Adrenal gland (tissue), 12 donors: Measurements from ENCODE around the gene DIRAS2. TPM values are rescaled to one million over a fixed set of nuclear protein-coding genes. Genes with fewer than 3 reads are reported as not detected.
"Not testable (repeated sequence)": the region's sequence is repeated elsewhere in the genome, so short reads cannot be mapped to it uniquely, and the experiment has no call there.

Experiments
- DNase-seq, 7 donors: peaks; one replicate each; pipeline ENCODE4 v3.0.0-alpha.2; 2019 to 2020
- H3K27ac ChIP-seq, 5 donors: fragments of 200-600 bp; sonication (generic) in 4 of 5; 1 replicate in 3 of 5; 2 replicates in 2 of 5; pipeline versions ENCODE4 v1.5.1 to v1.8.0; 2016 to 2020; ENCODE audit warnings: mild to moderate bottlenecking in 1 of 5
- H3K27me3 ChIP-seq: fragments of 200-600 bp; 2 replicates; pipeline ENCODE4 v1.8.0; 2021
- H3K36me3 ChIP-seq, 2 donors: fragments of 200-600 bp; replicated peaks in 1 of 2; 1 replicate in 1 of 2; 2 replicates in 1 of 2; pipeline versions ENCODE4 v1.5.1 to v1.8.0; 2018 to 2022
- H3K4me1 ChIP-seq, 2 donors: fragments of 200-600 bp; replicated peaks in 1 of 2; 1 replicate in 1 of 2; 2 replicates in 1 of 2; pipeline versions ENCODE4 v1.5.1 to v1.8.0; 2018 to 2021
- H3K4me3 ChIP-seq, 4 donors: fragments of 200-600 bp; sonication (generic) in 3 of 4; one replicate each; pipeline ENCODE4 v1.5.1; 2016 to 2018
- H3K9me3 ChIP-seq, 3 donors: fragments of 200-600 bp; sonication (generic) in 1 of 3; replicated peaks in 1 of 3; 1 replicate in 2 of 3; 2 replicates in 1 of 3; pipeline versions ENCODE4 v1.5.1 to v1.8.0; 2016 to 2021
- CTCF ChIP-seq, 6 experiments: fragments of 450-650 bp in 4 of 6; fragments of 200-600 bp in 2 of 6; sonication (generic) in 1 of 6; IDR thresholded peaks; 1 replicate in 5 of 6; 2 replicates in 1 of 6; pipeline versions ENCODE4 v1.5.1 to v1.8.0; 2016 to 2021; ENCODE audit warnings: antibody characterized with exemption in 6 of 6, mild to moderate bottlenecking in 2 of 6, moderate library complexity in 1 of 6
- POLR2A ChIP-seq, 2 donors: fragments of 450-650 bp; IDR thresholded peaks; one replicate each; pipeline ENCODE4 v1.6.1; 2017; ENCODE audit warnings: antibody characterized with exemption in 2 of 2, mild to moderate bottlenecking in 2 of 2, moderate library complexity in 1 of 2
- WGBS, 4 donors: extraction: QIAGEN DNeasy Blood & Tissue Kit in 2 of 4; methylation state at CpG; one replicate each; pipeline versions ENCODE4 v1.1.5 to v1.1.7; 2013 to 2017; 5-methylcytosine and 5-hydroxymethylcytosine counted together
- intact Hi-C, 2 donors: fragments of 100-400 bp; cut with DNase I; formaldehyde crosslinking; loops; one replicate each; pipeline versions ENCODE4 v1.14.1 to v1.15.0; 2022 to 2023
- polyA plus RNA-seq, 3 donors: library from polyadenylated mRNA; stranded (reverse); fragments of 200-250 nt in 2 of 3; fragments of 350-450 nt in 1 of 3; fragmentation: Illumina TruSeq in 1 of 3; extraction: RNeasy Lipid Tissue Mini Kit (QIAGEN cat#74804) in 1 of 3; gene quantifications; one replicate each; pipeline ENCODE4 v1.2.3, GENCODE V29; 2013 to 2014
- total RNA-seq, 9 donors: library from RNA; depleted of rRNA in 4 of 9; stranded (reverse); fragments of >200 nt in 4 of 9; fragments of 120-200 nt in 1 of 9; fragmentation: NEBNext Ultra II Directional in 1 of 9; extraction: Animal tissue kit (Norgen Biotek cat#: 25700) in 1 of 9; gene quantifications; one replicate each; pipeline versions ENCODE4 v1.1.0 to v1.2.4, GENCODE V29; 2013 to 2023
- donor health status: healthy with polysubstance abuse.
- donor health status: Bipolar disorder and iron deficiency.
- donor health status: DM: yes; HTN: yes; CAD: no.
- donor health status: DM: no; HTN: no; CAD: no.
- donor health status: DM: no; HTN: no; CAD: no.
- donor health status: DM: yes; HTN: yes; CAD: no.

Gene DIRAS2
- total and polyA plus RNA-seq, 12 donors, result 0.06 to 3.1 (median 1.2) TPM; not detected in 3

GRCh38 chr9:90665072-90665471 lies 22.4 kb upstream of the DIRAS2 start:
- Histone ChIP-seq H3K4me1 (no peaks in the 10 kb centered on the region), H3K4me3 (no peak overlapping the region), H3K27me3 (no peaks in the 10 kb centered on the region), H3K36me3 (no peaks in the 10 kb centered on the region), H3K9me3 (peaks cover 0 to 6% (median 0%) of the 10 kb centered on the region in 3 donors), H3K27ac (no peak overlapping the region)
- WGBS, 4 donors, result 64 to 77% (median 76%) methylated on average over 4 of the region's 4 CpGs
- DNase-seq, result no peak
- TF ChIP-seq CTCF (IDR thresholded peaks at IDR 0.05), result no peak
- intact Hi-C loops, result no loop called here

- intact Hi-C loops, result no loop called here
- TF ChIP-seq CTCF (IDR thresholded peaks at IDR 0.05) (no peak), POLR2A (IDR thresholded peaks at IDR 0.05) (no peak)
- H3K9me3 ChIP-seq, result no peaks in the 10 kb centered on the region
These were observed 17.2 kb upstream of the DIRAS2 start for GRCh38 chr9:90659650-90660364.

GRCh38 chr9:90658783-90659182 lies 16.2 kb upstream of the DIRAS2 start:
- H3K36me3 ChIP-seq, result no peaks in the 10 kb centered on the region
- no peaks in the 10 kb centered on the region for H3K9me3 ChIP-seq
- no peak for DNase-seq
- no peak overlapping the region for H3K4me3 ChIP-seq
- no peak overlapping the region for H3K27ac ChIP-seq
- H3K4me1 ChIP-seq, result no peaks in the 10 kb centered on the region
- WGBS, 4 donors, result 79 to 87% (median 84%) methylated on average over 4 of the region's 4 CpGs
- TF ChIP-seq CTCF (IDR thresholded peaks at IDR 0.05) (no peak), POLR2A (IDR thresholded peaks at IDR 0.05) (no peak)
- H3K27me3 ChIP-seq, result no peaks in the 10 kb centered on the region
- intact Hi-C loops, result no loop called here

More at GRCh38 chr9:90659650-90660364, 17.2 kb upstream of the DIRAS2 start:
- 45 to 66% (median 53%) methylated on average over 3 of the region's 3 CpGs for WGBS, 4 donors
- H3K4me1 ChIP-seq, result no peaks in the 10 kb centered on the region
- H3K27me3 ChIP-seq, result no peaks in the 10 kb centered on the region
- H3K27ac ChIP-seq, result no peak overlapping the region
- DNase-seq, result no peak
- no peak overlapping the region for H3K4me3 ChIP-seq
- no peaks in the 10 kb centered on the region for H3K36me3 ChIP-seq

GRCh38 chr9:90658181-90658580 lies 15.6 kb upstream of the DIRAS2 start:
- 49 to 66% (median 58%) methylated on average over 3 of the region's 3 CpGs for WGBS, 4 donors
- no peak overlapping the region for H3K27ac ChIP-seq

GRCh38 chr9:90656876-90657275 lies 14.3 kb upstream of the DIRAS2 start:
- H3K4me3 ChIP-seq, H3K27ac ChIP-seq, H3K27me3 ChIP-seq, DNase-seq, intact Hi-C loops, H3K4me1 ChIP-seq, H3K9me3 ChIP-seq, H3K36me3 ChIP-seq: not testable (repeated sequence)
- WGBS, 4 donors, result 88 to 90% (median 89%) methylated on average over 6 of the region's 6 CpGs

More at GRCh38 chr9:90658181-90658580, 15.6 kb upstream of the DIRAS2 start:
- no peaks in the 10 kb centered on the region for H3K27me3 ChIP-seq
- H3K9me3 ChIP-seq, result no peaks in the 10 kb centered on the region
- no peak for DNase-seq
- intact Hi-C loops, result no loop called here
- no peaks in the 10 kb centered on the region for H3K36me3 ChIP-seq
- no peak for TF ChIP-seq CTCF (IDR thresholded peaks at IDR 0.05)
- no peak for TF ChIP-seq POLR2A (IDR thresholded peaks at IDR 0.05)
- H3K4me1 ChIP-seq, result no peaks in the 10 kb centered on the region
- no peak overlapping the region for H3K4me3 ChIP-seq
